ENCODE data around the gene AHNAK2. TPM values are rescaled to one million over a fixed set of nuclear protein-coding genes. Genes with fewer than 3 reads are reported as not detected.

Gene AHNAK2
- polyA plus RNA-seq, 3 donors = 1.8 to 2.6 (median 2.2) TPM

Other genes starting within 250 kb of the AHNAK2 start
- gene SIVA1, start 225.2 kb downstream of the AHNAK2 start, polyA plus RNA-seq (ENCODE audit: insufficient read length in 3 of 3) = 100 to 1,000 TPM in 1 of 3 donors, 10 to 100 TPM in 2; 72.9 to 103 (median 90.8) TPM
- 100 to 1,000 TPM; 119 to 153 (median 125) TPM for gene AKT1, start 182.6 kb downstream of the AHNAK2 start, polyA plus RNA-seq (ENCODE audit: insufficient read length in 3 of 3)
- gene ZBTB42, start 177.3 kb downstream of the AHNAK2 start, polyA plus RNA-seq (ENCODE audit: insufficient read length in 3 of 3) = 1 to 10 TPM; 4.7 to 5.4 (median 5.1) TPM
- 10 to 100 TPM; 15.2 to 19.7 (median 16.4) TPM for gene CEP170B, start 113.1 kb downstream of the AHNAK2 start, polyA plus RNA-seq (ENCODE audit: insufficient read length in 3 of 3)
- gene PLD4, start 53.5 kb downstream of the AHNAK2 start, polyA plus RNA-seq (ENCODE audit: insufficient read length in 3 of 3) = 1 to 10 TPM; 2.8 to 4.7 (median 4.1) TPM
- 10 to 100 TPM; 19.6 to 28.3 (median 27.0) TPM for gene CLBA1, start 7.4 kb upstream of the AHNAK2 start, polyA plus RNA-seq (ENCODE audit: insufficient read length in 3 of 3)
- gene CDCA4, start 42.7 kb upstream of the AHNAK2 start, polyA plus RNA-seq (ENCODE audit: insufficient read length in 3 of 3) = 10 to 100 TPM; 18.7 to 24.8 (median 23.3) TPM
- 1 to 10 TPM in 1 of 3 donors, under 1 TPM in 2; 0.35 to 1.1 (median 0.71) TPM for gene GPR132, start 87.1 kb upstream of the AHNAK2 start, polyA plus RNA-seq (ENCODE audit: insufficient read length in 3 of 3)
- 10 to 100 TPM in 2 of 3 donors, 1 to 10 TPM in 1; 8.7 to 11.4 (median 10.2) TPM for gene JAG2, start 190.4 kb upstream of the AHNAK2 start, polyA plus RNA-seq (ENCODE audit: insufficient read length in 3 of 3)
- 10 to 100 TPM; 36.6 to 44.0 (median 38.1) TPM for gene NUDT14, start 202.9 kb upstream of the AHNAK2 start, polyA plus RNA-seq (ENCODE audit: insufficient read length in 3 of 3)

All from renal pelvis (tissue), 3 donors.